ENCODE data around the gene CDK5. TPM values are rescaled to one million over a fixed set of nuclear protein-coding genes. Genes with fewer than 3 reads are reported as not detected.

CDK5 gene
- 11.4 TPM for polyA plus RNA-seq

- Mint-ChIP-seq H3K9me3 (no peaks in the 10 kb centered on the region), H3K27ac (peak within 1 kb of the TSS; percentile 94 to 96 (median 95)), H3K27me3 (peaks cover 2% of the 10 kb centered on the region), H3K4me1 (peaks cover 9 to 11% (median 10%) of the 10 kb centered on the region in 3 donors), H3K36me3 (peaks cover 1% of the 10 kb centered on the region), H3K4me3 (peak within 1 kb of the TSS; percentile 89 to 99 (median 98))
Measured at GRCh38 chr7:151057506-151057988, at the start of gene CDK5. Gene CDK5, minus strand, starts transcription at chr7:151057897. Its CDS starts 49 bp downstream, at chr7:151057848.

GRCh38 chr7:151104411-151105235, 46.9 kb upstream of the CDK5 start:
- H3K4me1 Mint-ChIP-seq, result no peaks in the 10 kb centered on the region
- H3K27ac Mint-ChIP-seq, result peak overlapping the region in 1 of 3 donors; percentile 85
- H3K36me3 Mint-ChIP-seq, result peaks cover 2% of the 10 kb centered on the region
- no peak overlapping the region for H3K4me3 Mint-ChIP-seq
- no peaks in the 10 kb centered on the region for H3K27me3 Mint-ChIP-seq
- H3K9me3 Mint-ChIP-seq, result no peaks in the 10 kb centered on the region

DNA sequence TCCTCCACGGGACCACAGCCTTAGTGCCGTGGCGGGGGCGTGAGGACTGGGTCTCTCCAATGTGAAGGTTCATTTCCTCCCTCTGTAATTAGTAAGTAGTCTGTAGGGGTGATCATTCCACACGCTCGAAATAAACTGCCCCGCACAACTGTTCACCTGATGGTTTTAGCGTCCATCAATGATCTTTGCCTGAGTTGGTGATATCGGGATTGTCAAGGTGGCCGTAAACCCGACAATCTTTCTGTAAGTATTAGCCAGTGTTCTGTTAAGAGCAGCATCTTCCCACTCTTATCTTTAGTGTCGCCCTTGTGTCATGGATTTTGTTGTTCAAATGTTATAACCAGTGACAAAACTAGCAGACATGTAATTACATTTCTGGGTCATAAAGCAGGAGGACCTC, 46.3 kb upstream of the CDK5 start:
- Mint-ChIP-seq H3K9me3 (no peaks in the 10 kb centered on the region), H3K36me3 (peaks cover 2% of the 10 kb centered on the region), H3K4me1 (no peaks in the 10 kb centered on the region), H3K27me3 (no peaks in the 10 kb centered on the region), H3K27ac (no peak overlapping the region), H3K4me3 (peak overlapping the region in 1 of 4 donors; percentile 15)

DNA sequence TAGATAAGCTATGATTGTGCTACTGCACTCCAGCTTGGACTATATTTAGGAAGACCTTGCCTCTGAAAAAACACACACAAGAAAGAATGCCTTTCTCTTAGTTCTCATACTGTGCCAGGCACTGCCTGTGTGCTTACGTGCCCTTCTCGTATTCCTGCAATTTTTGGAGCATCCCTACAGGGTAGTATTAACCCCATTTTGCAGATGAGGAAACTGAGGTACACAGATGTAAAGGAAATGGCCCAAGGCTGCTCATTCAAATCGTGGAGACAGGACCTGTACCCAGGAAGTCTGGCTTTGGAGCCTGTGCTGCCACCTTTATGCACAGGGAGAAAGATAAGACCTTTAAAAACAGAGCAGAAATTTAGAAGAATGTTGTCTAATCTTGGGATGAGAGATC, 45.3 kb upstream of the CDK5 start:
- Mint-ChIP-seq H3K4me3 (no peak overlapping the region), H3K27ac (peak overlapping the region in 1 of 3 donors; percentile 4), H3K9me3 (no peaks in the 10 kb centered on the region), H3K4me1 (no peaks in the 10 kb centered on the region), H3K36me3 (peaks cover 2% of the 10 kb centered on the region), H3K27me3 (no peaks in the 10 kb centered on the region)

DNA sequence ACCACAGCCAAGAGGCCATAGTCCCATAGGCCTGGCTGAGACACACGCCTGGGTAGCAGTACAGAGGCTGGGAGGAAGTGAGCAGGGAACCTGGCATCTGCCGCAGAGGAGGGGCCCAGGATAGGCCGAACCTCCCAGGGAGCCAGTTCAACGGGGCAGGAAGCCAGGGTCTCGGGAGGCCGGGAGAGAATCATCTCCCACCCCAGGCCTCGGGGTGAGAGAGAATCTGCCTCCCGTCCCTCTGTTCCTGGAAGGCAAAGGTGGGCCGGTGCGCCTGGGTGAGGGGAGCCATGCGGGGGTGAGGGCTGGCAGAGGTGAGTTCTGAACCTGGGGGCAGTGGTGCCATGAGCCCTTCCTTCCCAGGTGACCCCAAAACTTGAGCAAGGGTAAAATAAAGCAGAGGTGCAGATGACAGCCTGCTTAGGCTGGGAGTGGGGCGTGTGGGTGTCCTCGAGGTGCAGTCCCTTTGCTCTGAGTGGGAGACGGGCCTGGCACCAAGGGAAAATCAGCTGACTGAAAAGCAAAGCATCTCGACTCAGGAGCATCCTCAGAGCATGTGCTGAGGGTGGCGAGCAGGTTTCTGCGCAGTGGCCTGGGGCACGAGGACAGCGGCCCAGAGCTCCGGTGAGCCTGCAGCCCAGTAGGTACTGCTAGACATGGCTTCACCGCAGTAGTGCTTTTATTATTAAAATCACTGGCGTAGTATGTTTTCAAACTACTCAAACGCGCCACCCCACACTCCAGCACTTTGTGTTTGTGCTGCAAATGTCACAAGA, 44.1 kb upstream of the CDK5 start:
- no peaks in the 10 kb centered on the region for H3K9me3 Mint-ChIP-seq
- peaks cover 2% of the 10 kb centered on the region for H3K36me3 Mint-ChIP-seq
- H3K4me3 Mint-ChIP-seq, result no peak overlapping the region
- no peak overlapping the region for H3K27ac Mint-ChIP-seq
- H3K4me1 Mint-ChIP-seq, result no peaks in the 10 kb centered on the region
- H3K27me3 Mint-ChIP-seq, result no peaks in the 10 kb centered on the region

- Mint-ChIP-seq H3K9me3 (no peaks in the 10 kb centered on the region), H3K4me1 (no peaks in the 10 kb centered on the region), H3K27me3 (no peaks in the 10 kb centered on the region), H3K4me3 (no peak overlapping the region), H3K36me3 (peaks cover 2% of the 10 kb centered on the region), H3K27ac (no peak overlapping the region)
Measured at GRCh38 chr7:151100921-151101320, 43.2 kb upstream of the CDK5 start.

GRCh38 chr7:151099486-151100211, 42.0 kb upstream of the CDK5 start:
- H3K4me1 Mint-ChIP-seq, result no peaks in the 10 kb centered on the region
- no peaks in the 10 kb centered on the region for H3K36me3 Mint-ChIP-seq
- no peak overlapping the region for H3K27ac Mint-ChIP-seq
- H3K9me3 Mint-ChIP-seq, result no peaks in the 10 kb centered on the region
- H3K4me3 Mint-ChIP-seq, result peak overlapping the region in 1 of 4 donors; percentile 63
- no peaks in the 10 kb centered on the region for H3K27me3 Mint-ChIP-seq

DNA sequence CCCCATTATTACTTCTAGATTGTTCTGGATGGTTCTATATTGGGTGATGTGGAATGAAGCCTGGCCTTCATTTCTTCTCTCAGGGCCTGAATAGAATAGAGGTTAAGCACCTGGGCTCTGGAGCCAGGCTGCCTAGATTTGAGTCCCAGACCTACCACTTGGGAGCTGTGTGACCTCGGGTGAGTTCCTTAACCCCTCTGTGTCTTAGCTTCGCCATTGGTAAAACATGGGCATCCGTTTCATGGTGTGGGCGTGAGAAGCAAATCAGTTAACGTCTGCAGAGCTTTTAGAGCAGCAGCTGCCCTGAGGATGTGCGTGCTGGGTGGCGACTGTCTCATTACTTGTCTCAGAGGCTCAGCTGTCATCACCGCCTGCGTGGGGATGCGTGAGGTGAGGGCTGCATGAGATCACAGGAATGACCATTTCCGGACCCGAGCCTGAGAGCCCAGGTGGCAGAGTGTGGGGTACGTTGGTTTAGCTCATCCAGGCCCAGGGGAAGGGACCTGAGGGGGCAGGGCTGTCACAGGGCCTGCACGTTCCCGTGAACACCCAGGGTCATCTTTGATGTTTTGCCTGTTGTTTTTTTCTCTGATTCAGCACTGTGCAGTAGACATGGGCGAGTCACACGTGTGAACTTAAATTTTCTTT, 38.3 kb upstream of the CDK5 start:
- H3K27ac Mint-ChIP-seq, result no peak overlapping the region
- H3K27me3 Mint-ChIP-seq, result no peaks in the 10 kb centered on the region
- no peak overlapping the region for H3K4me3 Mint-ChIP-seq
- H3K36me3 Mint-ChIP-seq, result no peaks in the 10 kb centered on the region
- H3K9me3 Mint-ChIP-seq, result no peaks in the 10 kb centered on the region
- H3K4me1 Mint-ChIP-seq, result peaks cover 0 to 3% (median 2%) of the 10 kb centered on the region in 3 donors

DNA sequence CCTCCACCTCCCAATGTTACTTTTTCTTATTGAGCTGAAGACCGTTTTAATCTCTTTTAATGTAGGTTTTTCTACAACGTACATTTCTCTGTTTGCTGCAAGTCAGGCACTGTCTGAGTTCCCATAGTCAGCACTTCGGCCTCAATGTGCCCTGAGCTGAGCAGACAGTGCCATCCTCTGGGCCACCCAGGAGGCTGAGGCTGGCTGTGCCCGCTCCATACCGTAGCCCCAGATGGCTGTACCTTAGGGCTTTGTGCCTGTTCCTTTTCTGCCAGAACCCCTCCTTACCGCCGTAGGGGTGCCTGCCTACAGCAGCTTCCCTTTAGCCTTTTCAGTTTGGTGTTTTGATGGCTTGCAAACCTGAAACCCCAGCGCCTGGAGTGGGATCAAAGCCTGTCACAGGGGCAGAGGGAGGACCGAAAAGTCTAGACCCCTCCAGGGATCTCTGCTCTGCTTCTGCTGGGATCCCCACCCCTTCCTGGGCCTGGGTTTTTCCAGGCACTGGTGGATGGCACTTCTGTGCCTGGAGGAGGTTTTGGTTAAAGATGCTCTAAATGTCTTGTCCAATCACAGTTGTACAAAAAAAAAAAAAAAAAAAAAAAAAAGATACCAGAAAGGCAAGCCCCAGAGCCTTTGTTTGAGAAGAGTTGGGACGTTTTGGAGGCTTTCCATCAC, 37.6 kb upstream of the CDK5 start:
- H3K4me1 Mint-ChIP-seq, result peaks cover 0 to 3% (median 2%) of the 10 kb centered on the region in 3 donors
- H3K4me3 Mint-ChIP-seq, result no peak overlapping the region
- no peaks in the 10 kb centered on the region for H3K36me3 Mint-ChIP-seq
- no peaks in the 10 kb centered on the region for H3K9me3 Mint-ChIP-seq
- no peaks in the 10 kb centered on the region for H3K27me3 Mint-ChIP-seq
- peak overlapping the region in 1 of 3 donors; percentile 85 for H3K27ac Mint-ChIP-seq

DNA sequence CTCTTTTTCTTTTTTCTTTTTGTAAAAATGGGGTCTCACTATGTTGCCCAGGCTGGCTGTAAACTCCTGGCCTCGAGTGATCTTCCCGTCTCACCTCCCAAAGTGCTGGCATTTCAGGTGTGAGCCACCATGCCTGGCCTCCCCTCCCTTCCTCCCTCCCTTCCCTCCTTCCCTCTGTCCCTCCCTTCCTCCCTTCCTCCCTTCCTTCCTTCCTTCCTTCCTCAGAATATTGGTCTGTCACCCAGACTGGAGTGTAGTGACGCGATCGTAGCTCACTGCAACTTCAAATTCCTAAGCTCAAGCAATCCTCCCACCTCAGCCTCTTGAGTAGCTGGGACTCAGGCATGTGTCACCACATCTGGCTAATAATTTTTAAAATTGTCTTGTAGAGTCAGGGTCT, 37.0 kb upstream of the CDK5 start:
- Mint-ChIP-seq H3K36me3 (no peaks in the 10 kb centered on the region), H3K27ac (peak overlapping the region in 1 of 3 donors; percentile 85), H3K4me3 (no peak overlapping the region), H3K9me3 (no peaks in the 10 kb centered on the region), H3K27me3 (no peaks in the 10 kb centered on the region), H3K4me1 (peaks cover 0 to 3% (median 2%) of the 10 kb centered on the region in 3 donors)

DNA sequence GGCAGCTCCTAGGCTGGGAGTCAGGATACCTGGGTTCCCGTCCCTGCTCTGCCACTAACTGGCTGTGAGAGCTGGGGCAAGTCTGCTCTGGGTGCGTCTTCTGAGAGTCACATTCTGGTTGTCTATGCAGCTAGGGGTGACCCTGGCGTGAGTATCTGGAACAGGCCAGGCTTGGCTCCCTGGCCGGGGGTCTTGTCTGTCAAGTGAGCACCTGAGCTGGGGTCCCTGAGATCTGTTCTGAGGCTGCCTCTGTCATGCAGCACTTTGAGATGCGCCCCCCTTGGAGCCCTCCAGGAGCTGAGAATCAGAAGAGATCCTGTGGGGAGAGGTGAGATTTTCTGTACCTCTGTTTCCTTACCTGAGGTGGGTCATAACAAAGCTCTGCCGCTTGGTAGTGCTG, 36.1 kb upstream of the CDK5 start:
- peaks cover 0 to 9% (median 4%) of the 10 kb centered on the region in 3 donors for H3K4me1 Mint-ChIP-seq
- no peaks in the 10 kb centered on the region for H3K36me3 Mint-ChIP-seq
- H3K27ac Mint-ChIP-seq, result no peak overlapping the region
- no peak overlapping the region for H3K4me3 Mint-ChIP-seq
- no peaks in the 10 kb centered on the region for H3K9me3 Mint-ChIP-seq
- no peaks in the 10 kb centered on the region for H3K27me3 Mint-ChIP-seq

DNA sequence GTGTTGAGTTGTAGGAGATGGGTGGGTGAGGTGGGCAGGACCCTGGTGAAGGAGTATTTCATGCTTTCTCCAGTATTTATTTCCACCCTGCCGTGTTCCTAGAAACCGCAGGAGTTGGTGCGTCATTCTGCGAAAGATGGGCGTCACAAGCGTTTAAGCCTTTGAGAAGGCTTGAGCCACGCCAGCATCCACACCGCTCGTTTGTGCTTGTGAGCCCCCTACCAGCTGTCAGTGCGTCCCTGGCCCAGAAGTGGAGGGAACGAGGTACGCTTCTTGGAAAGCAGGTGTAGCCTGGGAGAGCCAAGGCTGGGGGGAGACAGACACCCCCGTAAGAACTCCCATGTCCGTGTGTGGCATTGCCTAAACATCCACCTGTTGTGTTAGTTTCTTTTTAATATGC, 34.3 kb upstream of the CDK5 start:
- H3K4me3 Mint-ChIP-seq, result no peak overlapping the region
- no peaks in the 10 kb centered on the region for H3K9me3 Mint-ChIP-seq
- peaks cover 0 to 12% (median 9%) of the 10 kb centered on the region in 3 donors for H3K4me1 Mint-ChIP-seq
- H3K27me3 Mint-ChIP-seq, result no peaks in the 10 kb centered on the region
- H3K27ac Mint-ChIP-seq, result no peak overlapping the region
- no peaks in the 10 kb centered on the region for H3K36me3 Mint-ChIP-seq

DNA sequence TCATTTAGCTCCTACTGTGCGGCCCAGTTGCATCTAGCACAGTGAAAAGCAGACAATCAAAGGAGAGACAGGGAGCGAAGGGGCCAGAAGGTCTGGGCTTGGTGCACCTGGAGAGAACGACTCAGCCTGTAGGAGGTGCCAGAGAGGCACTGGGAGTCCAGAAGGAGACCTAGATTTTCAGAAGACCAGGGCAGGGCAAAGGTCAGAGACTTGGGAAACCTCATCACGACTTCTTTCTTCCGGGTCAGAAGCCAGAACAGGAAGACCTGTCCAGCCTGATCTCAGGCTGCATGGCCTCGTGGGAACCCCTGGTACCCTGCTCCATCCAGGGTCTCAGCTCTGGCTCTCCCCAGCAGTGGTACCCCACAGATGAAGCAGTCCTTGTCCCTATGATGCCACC, 33.7 kb upstream of the CDK5 start:
- H3K27ac Mint-ChIP-seq, result peak overlapping the region in 1 of 3 donors; percentile 26
- H3K9me3 Mint-ChIP-seq, result no peaks in the 10 kb centered on the region

DNA sequence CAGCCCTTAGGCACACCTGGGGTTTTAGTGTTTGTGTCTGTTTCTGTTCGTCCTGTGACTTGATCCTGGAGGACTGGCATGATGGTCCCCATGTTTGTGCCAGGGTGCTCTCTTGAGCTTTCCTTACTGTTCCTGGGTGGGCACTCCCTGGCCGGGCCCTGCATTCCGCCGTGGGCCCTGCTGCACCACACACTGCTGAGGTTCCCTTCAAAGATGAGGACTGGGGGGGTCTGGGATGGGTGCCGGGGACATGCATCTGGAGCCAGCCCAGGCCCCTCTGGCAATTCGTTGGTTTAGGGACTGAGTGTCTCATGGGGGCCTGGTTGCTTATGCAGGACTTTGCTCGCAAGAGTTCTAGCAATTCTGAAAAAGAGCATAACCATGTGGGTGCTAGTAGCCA, 33.3 kb upstream of the CDK5 start:
- H3K4me3 Mint-ChIP-seq, result peak overlapping the region in 1 of 4 donors; percentile 2
- H3K27me3 Mint-ChIP-seq, result no peaks in the 10 kb centered on the region
- H3K27ac Mint-ChIP-seq, result peak overlapping the region in 2 of 3 donors; percentile 23 to 26
- H3K9me3 Mint-ChIP-seq, result no peaks in the 10 kb centered on the region
- no peaks in the 10 kb centered on the region for H3K36me3 Mint-ChIP-seq
- H3K4me1 Mint-ChIP-seq, result peaks cover 0 to 12% (median 9%) of the 10 kb centered on the region in 3 donors

More for the DNA sequence above, 33.7 kb upstream of the CDK5 start:
- Mint-ChIP-seq H3K4me3 (peak overlapping the region in 2 of 4 donors; percentile 2 to 33), H3K36me3 (no peaks in the 10 kb centered on the region), H3K4me1 (peaks cover 0 to 12% (median 9%) of the 10 kb centered on the region in 3 donors), H3K27me3 (no peaks in the 10 kb centered on the region)
